ENCODE results near the gene SLC24A4. TPM values are rescaled to one million over a fixed set of nuclear protein-coding genes. Genes with fewer than 3 reads are reported as not detected.

Gene SLC24A4
- total and polyA plus RNA-seq, 4 donors = 0.25 to 2.9 (median 0.63) TPM

DNA sequence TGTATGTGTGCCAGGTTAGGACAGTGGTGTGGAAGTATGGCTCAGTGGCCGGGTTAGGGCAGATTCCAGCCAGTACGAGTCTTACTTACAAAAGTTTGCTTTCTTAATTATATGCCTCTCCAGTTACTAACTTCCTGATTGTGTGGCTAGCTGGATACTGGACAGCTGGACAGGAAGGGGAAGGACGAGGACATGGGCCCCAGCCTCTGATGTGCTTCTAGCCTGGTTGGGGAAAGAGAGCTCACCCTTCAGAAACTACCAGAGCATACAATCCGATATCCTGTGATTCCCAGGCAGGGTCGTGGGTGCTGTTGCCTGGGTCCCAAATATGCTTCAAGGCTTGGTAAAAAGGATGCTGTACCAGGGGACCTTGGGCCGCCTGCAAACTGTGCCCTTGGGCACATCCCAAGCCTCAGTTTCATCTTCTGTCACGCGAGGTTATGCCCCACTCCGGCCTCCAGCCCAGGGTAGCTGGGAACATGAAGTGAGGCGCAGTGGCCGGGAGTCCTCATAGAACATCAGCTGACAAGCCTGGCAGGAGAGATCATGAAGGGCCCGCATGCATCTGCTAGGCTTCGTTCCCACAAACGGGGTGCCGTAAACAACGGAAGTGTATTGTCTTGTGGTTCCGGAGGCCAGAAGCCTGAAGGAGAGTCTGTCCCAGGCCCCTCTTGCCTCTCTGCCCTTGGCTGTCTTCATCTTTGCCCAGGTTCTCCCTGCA lies 167.4 kb downstream of the SLC24A4 start:
- DNase-seq (peak in 1 of 2 donors; percentile 53), ATAC-seq (ENCODE audit: low FRiP score) (no peak)
- intact Hi-C loops (cut with DNase I) = no loop called here
- Histone ChIP-seq H3K36me3 (ENCODE audit: control insufficient read depth in 1 of 2, insufficient read depth in 2 of 2, low read length in 1 of 2) (no peaks in the 10 kb centered on the region), H3K27ac (ENCODE audit: low read depth in 1 of 2, low read length in 2 of 2) (no peak overlapping the region), H3K4me1 (ENCODE audit: control insufficient read depth in 1 of 2, insufficient read depth in 2 of 2, low read length in 2 of 2) (no peaks in the 10 kb centered on the region), H3K27me3 (ENCODE audit: control insufficient read depth in 1 of 2, insufficient read depth in 2 of 2, low read length in 1 of 2) (no peaks in the 10 kb centered on the region), H3K9me3 (ENCODE audit: control insufficient read depth, low read length) (no peaks in the 10 kb centered on the region), H3K4me3 (ENCODE audit: low read length in 2 of 2) (no peak overlapping the region)
- WGBS, 2 donors = 85 to 87% methylated on average over 17 of the region's 17 CpGs

DNA sequence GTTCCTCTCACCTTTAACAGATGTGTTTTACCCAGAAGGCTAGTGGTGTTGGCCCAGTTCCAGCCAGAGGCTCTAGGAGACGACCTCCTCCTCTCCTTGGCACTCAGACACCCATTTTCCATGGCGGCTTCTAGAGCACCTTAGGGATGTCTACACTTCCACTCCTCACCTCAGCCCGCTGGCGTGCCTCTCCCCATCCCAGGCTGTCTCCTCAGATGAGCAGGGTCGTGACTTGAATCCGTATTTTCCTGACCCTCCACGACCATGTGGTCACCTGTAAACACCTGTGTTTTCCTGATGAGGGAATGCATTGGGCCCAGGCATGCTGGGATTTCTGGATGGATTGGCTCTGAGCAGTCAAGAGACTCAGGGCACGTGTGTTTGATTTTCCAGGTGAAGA lies 168.8 kb downstream of the SLC24A4 start:
- no peak overlapping the region for H3K27ac ChIP-seq (ENCODE audit: low read depth in 1 of 2, low read length in 2 of 2)
- H3K9me3 ChIP-seq (ENCODE audit: control insufficient read depth, low read length) = no peaks in the 10 kb centered on the region
- no peak for ATAC-seq (ENCODE audit: low FRiP score)
- whole genome bisulfite sequencing, 2 donors = 85 to 88% methylated on average over 8 of the region's 8 CpGs
- H3K27me3 ChIP-seq (ENCODE audit: control insufficient read depth in 1 of 2, insufficient read depth in 2 of 2, low read length in 1 of 2) = no peaks in the 10 kb centered on the region
- no peaks in the 10 kb centered on the region for H3K36me3 ChIP-seq (ENCODE audit: control insufficient read depth in 1 of 2, insufficient read depth in 2 of 2, low read length in 1 of 2)
- no peak for DNase-seq
- no peaks in the 10 kb centered on the region for H3K4me1 ChIP-seq (ENCODE audit: control insufficient read depth in 1 of 2, insufficient read depth in 2 of 2, low read length in 2 of 2)
- intact Hi-C loops (cut with DNase I) = no loop called here
- no peak overlapping the region for H3K4me3 ChIP-seq (ENCODE audit: low read length in 2 of 2)

DNA sequence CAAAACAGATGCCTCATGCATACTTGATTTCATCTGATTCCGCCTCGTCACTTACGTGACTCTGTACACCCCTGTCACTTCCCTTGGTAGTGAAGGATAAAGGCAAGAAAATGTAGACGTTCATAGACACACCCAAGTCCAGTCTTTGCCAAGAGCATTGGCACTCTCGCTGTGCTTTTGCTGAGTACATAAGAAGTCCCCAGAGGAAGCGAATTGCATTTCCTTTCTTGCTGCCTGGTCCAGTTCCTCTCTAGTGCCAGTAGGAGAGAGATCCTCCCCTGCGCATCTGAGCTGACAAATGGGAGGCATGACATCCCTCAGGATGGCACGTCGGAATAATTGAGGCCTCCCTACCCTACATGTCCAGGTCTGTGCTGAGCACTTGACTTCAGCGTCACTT lies 169.3 kb downstream of the SLC24A4 start:
- no peak overlapping the region for H3K4me3 ChIP-seq (ENCODE audit: low read length in 2 of 2)
- intact Hi-C loops (cut with DNase I) = no loop called here
- ATAC-seq (ENCODE audit: low FRiP score) (no peak), DNase-seq (no peak)
- 71 to 73% methylated on average over 10 of the region's 10 CpGs for WGBS, 2 donors
- no peaks in the 10 kb centered on the region for H3K27me3 ChIP-seq (ENCODE audit: control insufficient read depth in 1 of 2, insufficient read depth in 2 of 2, low read length in 1 of 2)
- no peak overlapping the region for H3K27ac ChIP-seq (ENCODE audit: low read depth in 1 of 2, low read length in 2 of 2)
- no peaks in the 10 kb centered on the region for H3K9me3 ChIP-seq (ENCODE audit: control insufficient read depth, low read length)
- no peaks in the 10 kb centered on the region for H3K4me1 ChIP-seq (ENCODE audit: control insufficient read depth in 1 of 2, insufficient read depth in 2 of 2, low read length in 2 of 2)
- no peaks in the 10 kb centered on the region for H3K36me3 ChIP-seq (ENCODE audit: control insufficient read depth in 1 of 2, insufficient read depth in 2 of 2, low read length in 1 of 2)

DNA sequence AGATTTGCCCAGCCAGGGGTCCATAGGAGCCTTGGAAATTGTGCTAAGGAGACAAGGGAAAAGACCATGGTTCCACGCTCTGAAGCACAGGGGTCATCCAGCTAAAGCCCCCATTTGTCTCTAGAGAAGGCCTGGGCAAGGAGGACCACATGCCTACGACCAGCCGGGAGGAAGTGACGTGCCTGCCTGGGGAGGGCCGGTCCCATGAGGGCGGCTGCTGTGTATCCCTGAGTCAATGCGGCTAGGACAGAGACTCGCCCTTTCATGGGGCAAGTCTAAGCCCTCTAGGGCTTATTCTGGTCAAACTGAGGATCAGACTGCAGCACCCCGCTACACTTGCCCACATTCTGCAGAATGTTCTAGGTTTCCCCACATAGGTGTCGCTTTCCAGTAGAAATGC lies 170.1 kb downstream of the SLC24A4 start:
- no peaks in the 10 kb centered on the region for H3K9me3 ChIP-seq (ENCODE audit: control insufficient read depth, low read length)
- H3K4me3 ChIP-seq (ENCODE audit: low read length in 2 of 2) = no peak overlapping the region
- no peaks in the 10 kb centered on the region for H3K27me3 ChIP-seq (ENCODE audit: control insufficient read depth in 1 of 2, insufficient read depth in 2 of 2, low read length in 1 of 2)
- H3K27ac ChIP-seq (ENCODE audit: low read depth in 1 of 2, low read length in 2 of 2) = no peak overlapping the region
- WGBS, 2 donors = 94 to 96% methylated on average over 10 of the region's 10 CpGs
- intact Hi-C loops (cut with DNase I) = no loop called here
- DNase-seq (peak in 1 of 2 donors; percentile 47), ATAC-seq (ENCODE audit: low FRiP score) (no peak)
- H3K36me3 ChIP-seq (ENCODE audit: control insufficient read depth in 1 of 2, insufficient read depth in 2 of 2, low read length in 1 of 2) = no peaks in the 10 kb centered on the region
- H3K4me1 ChIP-seq (ENCODE audit: control insufficient read depth in 1 of 2, insufficient read depth in 2 of 2, low read length in 2 of 2) = no peaks in the 10 kb centered on the region

DNA sequence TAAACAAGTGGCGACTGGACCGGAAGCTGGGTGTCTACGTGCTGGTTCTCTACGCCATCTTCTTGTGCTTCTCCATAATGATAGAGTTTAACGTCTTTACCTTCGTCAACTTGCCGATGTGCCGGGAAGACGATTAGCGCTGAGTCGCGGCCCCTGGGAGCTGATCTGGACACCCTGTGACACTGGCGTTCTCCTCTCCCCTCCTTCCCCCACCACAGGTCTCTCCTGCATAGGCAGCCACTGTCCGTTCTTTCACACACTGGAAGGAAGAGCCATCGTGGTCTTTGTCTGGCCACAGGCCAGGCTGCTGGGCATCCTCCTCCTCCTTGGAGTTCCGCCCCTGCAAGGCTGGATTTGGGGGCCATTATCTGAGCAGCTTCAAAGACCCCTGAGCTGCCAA lies 170.5 kb downstream of the SLC24A4 start:
- DNase-seq (no peak), ATAC-seq (ENCODE audit: low FRiP score) (no peak)
- H3K4me1 ChIP-seq (ENCODE audit: control insufficient read depth in 1 of 2, insufficient read depth in 2 of 2, low read length in 2 of 2) = no peaks in the 10 kb centered on the region
- H3K4me3 ChIP-seq (ENCODE audit: low read length in 2 of 2) = no peak overlapping the region
- no peaks in the 10 kb centered on the region for H3K9me3 ChIP-seq (ENCODE audit: control insufficient read depth, low read length)
- no peaks in the 10 kb centered on the region for H3K36me3 ChIP-seq (ENCODE audit: control insufficient read depth in 1 of 2, insufficient read depth in 2 of 2, low read length in 1 of 2)
- WGBS, 2 donors = 90 to 91% methylated on average over 16 of the region's 16 CpGs
- H3K27me3 ChIP-seq (ENCODE audit: control insufficient read depth in 1 of 2, insufficient read depth in 2 of 2, low read length in 1 of 2) = no peaks in the 10 kb centered on the region
- intact Hi-C loops (cut with DNase I) = no loop called here
- H3K27ac ChIP-seq (ENCODE audit: low read depth in 1 of 2, low read length in 2 of 2) = no peak overlapping the region

DNA sequence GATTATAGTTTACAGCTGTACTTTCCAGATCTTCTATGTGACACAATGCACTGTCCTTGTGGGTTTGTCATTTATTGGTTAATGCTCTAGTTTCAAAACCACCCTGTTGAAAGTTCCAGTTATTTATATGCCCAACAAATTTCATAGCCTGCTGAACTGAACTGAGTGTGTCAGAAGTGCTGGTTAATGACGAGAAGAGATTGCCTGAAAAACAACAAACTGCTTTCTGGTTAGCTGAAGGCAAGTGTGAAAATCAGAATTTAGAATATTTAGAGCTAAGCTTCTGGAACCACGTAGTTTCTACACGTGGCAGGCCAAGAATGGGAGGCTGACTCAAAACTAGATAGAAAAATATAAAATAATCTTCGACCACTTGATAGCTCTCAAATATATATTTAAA lies 171.5 kb downstream of the SLC24A4 start:
- Histone ChIP-seq H3K27me3 (ENCODE audit: control insufficient read depth in 1 of 2, insufficient read depth in 2 of 2, low read length in 1 of 2) (no peaks in the 10 kb centered on the region), H3K4me3 (ENCODE audit: low read length in 2 of 2) (no peak overlapping the region), H3K9me3 (ENCODE audit: control insufficient read depth, low read length) (no peaks in the 10 kb centered on the region), H3K36me3 (ENCODE audit: control insufficient read depth in 1 of 2, insufficient read depth in 2 of 2, low read length in 1 of 2) (no peaks in the 10 kb centered on the region), H3K27ac (ENCODE audit: low read depth in 1 of 2, low read length in 2 of 2) (no peak overlapping the region), H3K4me1 (ENCODE audit: control insufficient read depth in 1 of 2, insufficient read depth in 2 of 2, low read length in 2 of 2) (no peaks in the 10 kb centered on the region)
- no peak for DNase-seq
- intact Hi-C loops (cut with DNase I) = no loop called here
- no peak for ATAC-seq (ENCODE audit: low FRiP score)
- WGBS, 2 donors = 84 to 85% methylated on average over 4 of the region's 4 CpGs

DNA sequence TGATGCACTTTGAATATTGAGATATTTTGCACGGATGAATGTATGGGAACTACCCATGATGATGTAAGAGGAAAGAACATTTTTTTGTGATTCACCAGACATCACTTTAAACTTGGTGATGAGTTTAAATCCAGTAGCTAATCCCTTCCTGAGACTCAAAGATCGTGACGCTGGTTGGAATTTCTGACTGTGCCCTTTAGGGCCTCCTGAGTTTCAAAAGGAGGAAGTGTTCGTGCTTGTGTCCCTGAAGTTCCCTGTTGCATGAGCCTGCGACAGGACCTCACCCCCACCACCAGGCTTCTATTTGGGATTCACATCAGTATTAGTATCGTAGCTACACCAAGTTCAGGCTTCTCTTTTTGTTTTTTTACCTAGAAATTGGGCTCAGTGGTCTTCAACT lies 172.1 kb downstream of the SLC24A4 start:
- H3K27ac ChIP-seq (ENCODE audit: low read depth in 1 of 2, low read length in 2 of 2) = no peak overlapping the region
- ATAC-seq (ENCODE audit: low FRiP score) (no peak), DNase-seq (no peak)
- H3K27me3 ChIP-seq (ENCODE audit: control insufficient read depth in 1 of 2, insufficient read depth in 2 of 2, low read length in 1 of 2) = no peaks in the 10 kb centered on the region
- 91 to 93% methylated on average over 6 of the region's 6 CpGs for WGBS, 2 donors
- no peak overlapping the region for H3K4me3 ChIP-seq (ENCODE audit: low read length in 2 of 2)
- H3K4me1 ChIP-seq (ENCODE audit: control insufficient read depth in 1 of 2, insufficient read depth in 2 of 2, low read length in 2 of 2) = no peaks in the 10 kb centered on the region
- no peaks in the 10 kb centered on the region for H3K9me3 ChIP-seq (ENCODE audit: control insufficient read depth, low read length)
- H3K36me3 ChIP-seq (ENCODE audit: control insufficient read depth in 1 of 2, insufficient read depth in 2 of 2, low read length in 1 of 2) = no peaks in the 10 kb centered on the region
- intact Hi-C loops (cut with DNase I) = no loop called here

DNA sequence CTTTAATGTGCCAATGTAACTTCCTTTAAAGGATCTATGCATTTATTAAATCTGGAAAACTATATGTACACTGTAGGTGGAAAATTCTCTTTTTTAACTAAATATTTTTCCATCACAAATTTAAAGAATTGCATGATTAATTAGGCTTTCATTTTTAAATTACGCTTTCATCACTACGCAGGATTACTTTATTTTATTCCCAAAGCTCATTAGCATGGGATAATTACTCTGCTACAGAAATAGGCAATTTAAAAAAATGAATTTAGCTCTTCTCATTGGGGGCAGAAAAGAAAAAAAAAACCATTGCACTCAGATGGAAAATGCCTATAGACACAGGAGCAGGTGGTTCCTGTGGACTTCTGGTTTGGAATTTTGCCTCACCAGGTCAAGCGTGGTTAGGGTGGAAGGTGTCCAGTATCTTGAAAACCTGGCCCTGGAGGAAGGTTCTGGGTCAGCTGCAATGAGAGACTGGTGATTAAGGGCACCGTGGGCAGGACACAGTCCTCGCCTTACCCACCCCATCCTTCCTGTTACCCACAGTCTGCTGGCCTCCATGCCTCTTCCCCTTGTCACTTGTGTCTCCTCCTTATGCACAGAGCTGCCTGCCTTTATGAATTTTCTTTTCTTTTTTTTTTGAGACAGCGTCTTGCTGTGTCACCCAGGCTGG lies 173.4 kb downstream of the SLC24A4 start:
- intact Hi-C loops (cut with DNase I) = no loop called here
- no peaks in the 10 kb centered on the region for H3K4me1 ChIP-seq (ENCODE audit: control insufficient read depth in 1 of 2, insufficient read depth in 2 of 2, low read length in 2 of 2)
- no peak overlapping the region for H3K4me3 ChIP-seq (ENCODE audit: low read length in 2 of 2)
- H3K36me3 ChIP-seq (ENCODE audit: control insufficient read depth in 1 of 2, insufficient read depth in 2 of 2, low read length in 1 of 2) = no peaks in the 10 kb centered on the region
- ATAC-seq (ENCODE audit: low FRiP score) (no peak), DNase-seq (no peak)
- no peak overlapping the region for H3K27ac ChIP-seq (ENCODE audit: low read depth in 1 of 2, low read length in 2 of 2)
- WGBS, 2 donors = 93 to 95% methylated on average over 6 of the region's 6 CpGs
- no peaks in the 10 kb centered on the region for H3K9me3 ChIP-seq (ENCODE audit: control insufficient read depth, low read length)
- H3K27me3 ChIP-seq (ENCODE audit: control insufficient read depth in 1 of 2, insufficient read depth in 2 of 2, low read length in 1 of 2) = no peaks in the 10 kb centered on the region

DNA sequence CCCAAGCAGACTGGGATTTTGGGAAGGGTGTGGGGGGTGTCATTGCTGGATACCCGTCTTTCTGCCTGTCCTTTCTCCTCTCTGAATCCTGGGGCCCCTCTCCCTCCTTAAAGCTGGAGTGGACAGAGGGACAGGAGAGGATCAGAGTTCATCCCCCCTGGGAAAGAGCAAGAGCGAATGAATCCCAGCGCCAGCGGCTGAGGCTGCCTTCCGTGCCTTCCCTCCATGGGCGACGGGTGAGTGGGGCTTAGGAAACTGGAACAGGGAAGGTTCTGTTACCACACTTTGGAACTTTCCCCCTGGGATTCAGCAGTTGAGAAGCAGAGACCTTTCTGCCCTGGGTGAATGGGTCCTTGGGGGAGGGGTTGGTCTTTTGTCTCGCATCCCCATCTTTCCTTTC lies 174.4 kb downstream of the SLC24A4 start:
- Histone ChIP-seq H3K4me1 (ENCODE audit: control insufficient read depth in 1 of 2, insufficient read depth in 2 of 2, low read length in 2 of 2) (no peaks in the 10 kb centered on the region), H3K27me3 (ENCODE audit: control insufficient read depth in 1 of 2, insufficient read depth in 2 of 2, low read length in 1 of 2) (no peaks in the 10 kb centered on the region), H3K36me3 (ENCODE audit: control insufficient read depth in 1 of 2, insufficient read depth in 2 of 2, low read length in 1 of 2) (no peaks in the 10 kb centered on the region), H3K4me3 (ENCODE audit: low read length in 2 of 2) (no peak overlapping the region), H3K27ac (ENCODE audit: low read depth in 1 of 2, low read length in 2 of 2) (no peak overlapping the region), H3K9me3 (ENCODE audit: control insufficient read depth, low read length) (no peaks in the 10 kb centered on the region)
- ATAC-seq (ENCODE audit: low FRiP score) (no peak), DNase-seq (no peak)
- intact Hi-C loops (cut with DNase I) = no loop called here
- 96 to 97% methylated on average over 8 of the region's 8 CpGs for WGBS, 2 donors

All from aorta (tissue), 5 donors.